ENCODE measurements around the gene GET4.
"Not testable (repeated sequence)": the region's sequence is repeated elsewhere in the genome, so short reads cannot be mapped to it uniquely, and the experiment has no call there.

The GET4 gene

GRCh38 chr7:840001-840600 is 36.3 kb upstream of the GET4 start:
- H3K4me1 Mint-ChIP-seq (ENCODE audit: low read depth): peaks cover 10% of the 10 kb centered on the region
- no peaks in the 10 kb centered on the region for H3K9me3 Mint-ChIP-seq (ENCODE audit: low read depth)
- H3K27me3 Mint-ChIP-seq: no peaks in the 10 kb centered on the region
- no peak overlapping the region for H3K27ac Mint-ChIP-seq
- H3K36me3 Mint-ChIP-seq: peaks cover 5% of the 10 kb centered on the region
- H3K4me3 Mint-ChIP-seq: no peak overlapping the region

- Mint-ChIP-seq H3K36me3 (peaks cover 8% of the 10 kb centered on the region), H3K4me1 (ENCODE audit: low read depth) (peaks cover 5% of the 10 kb centered on the region), H3K9me3 (ENCODE audit: low read depth) (no peaks in the 10 kb centered on the region), H3K27ac (no peak overlapping the region), H3K4me3 (no peak overlapping the region), H3K27me3 (no peaks in the 10 kb centered on the region)
Observed at GRCh38 chr7:841943-842342, 34.4 kb upstream of the GET4 start.

GRCh38 chr7:842431-843031 is 33.8 kb upstream of the GET4 start:
- H3K36me3 Mint-ChIP-seq: peaks cover 8% of the 10 kb centered on the region
- H3K4me1 Mint-ChIP-seq (ENCODE audit: low read depth): peaks cover 1% of the 10 kb centered on the region
- H3K27me3 Mint-ChIP-seq: no peaks in the 10 kb centered on the region
- no peak overlapping the region for H3K4me3 Mint-ChIP-seq
- no peak overlapping the region for H3K27ac Mint-ChIP-seq
- H3K9me3 Mint-ChIP-seq (ENCODE audit: low read depth): no peaks in the 10 kb centered on the region

GRCh38 chr7:843230-843629 is 33.1 kb upstream of the GET4 start:
- H3K27me3 Mint-ChIP-seq: no peaks in the 10 kb centered on the region
- no peak overlapping the region for H3K4me3 Mint-ChIP-seq
- no peaks in the 10 kb centered on the region for H3K4me1 Mint-ChIP-seq (ENCODE audit: low read depth)
- no peak overlapping the region for H3K27ac Mint-ChIP-seq
- H3K36me3 Mint-ChIP-seq: peaks cover 9% of the 10 kb centered on the region
- no peaks in the 10 kb centered on the region for H3K9me3 Mint-ChIP-seq (ENCODE audit: low read depth)

- Mint-ChIP-seq H3K9me3 (ENCODE audit: low read depth) (no peaks in the 10 kb centered on the region), H3K27ac (no peak overlapping the region), H3K4me3 (no peak overlapping the region), H3K27me3 (no peaks in the 10 kb centered on the region), H3K4me1 (ENCODE audit: low read depth) (no peaks in the 10 kb centered on the region), H3K36me3 (peaks cover 9% of the 10 kb centered on the region)
Observed at GRCh38 chr7:844043-844442, 32.3 kb upstream of the GET4 start.

GRCh38 chr7:844514-844913 is 31.8 kb upstream of the GET4 start:
- no peaks in the 10 kb centered on the region for H3K9me3 Mint-ChIP-seq (ENCODE audit: low read depth)
- H3K36me3 Mint-ChIP-seq: peaks cover 8% of the 10 kb centered on the region
- H3K4me3 Mint-ChIP-seq: no peak overlapping the region
- H3K27ac Mint-ChIP-seq: no peak overlapping the region
- H3K27me3 Mint-ChIP-seq: no peaks in the 10 kb centered on the region
- H3K4me1 Mint-ChIP-seq (ENCODE audit: low read depth): no peaks in the 10 kb centered on the region

GRCh38 chr7:845091-845490 is 31.3 kb upstream of the GET4 start:
- H3K36me3 Mint-ChIP-seq: peaks cover 5% of the 10 kb centered on the region

GRCh38 chr7:845731-846130 is 30.6 kb upstream of the GET4 start:
- no peak overlapping the region for H3K27ac Mint-ChIP-seq
- peaks cover 5% of the 10 kb centered on the region for H3K36me3 Mint-ChIP-seq

More at GRCh38 chr7:845091-845490, 31.3 kb upstream of the GET4 start:
- no peaks in the 10 kb centered on the region for H3K27me3 Mint-ChIP-seq
- H3K9me3 Mint-ChIP-seq (ENCODE audit: low read depth): no peaks in the 10 kb centered on the region
- H3K27ac Mint-ChIP-seq: no peak overlapping the region
- no peaks in the 10 kb centered on the region for H3K4me1 Mint-ChIP-seq (ENCODE audit: low read depth)
- H3K4me3 Mint-ChIP-seq: no peak overlapping the region

GRCh38 chr7:846958-847650 is 29.2 kb upstream of the GET4 start:
- H3K4me1 Mint-ChIP-seq (ENCODE audit: low read depth); H3K27me3 Mint-ChIP-seq; H3K27ac Mint-ChIP-seq; H3K36me3 Mint-ChIP-seq; H3K9me3 Mint-ChIP-seq (ENCODE audit: low read depth); H3K4me3 Mint-ChIP-seq: not testable (repeated sequence)

More at GRCh38 chr7:845731-846130, 30.6 kb upstream of the GET4 start:
- H3K4me1 Mint-ChIP-seq (ENCODE audit: low read depth): no peaks in the 10 kb centered on the region
- no peaks in the 10 kb centered on the region for H3K27me3 Mint-ChIP-seq
- no peaks in the 10 kb centered on the region for H3K9me3 Mint-ChIP-seq (ENCODE audit: low read depth)
- no peak overlapping the region for H3K4me3 Mint-ChIP-seq

- not testable (repeated sequence) for H3K27ac Mint-ChIP-seq; H3K9me3 Mint-ChIP-seq (ENCODE audit: low read depth); H3K4me3 Mint-ChIP-seq; H3K27me3 Mint-ChIP-seq; H3K4me1 Mint-ChIP-seq (ENCODE audit: low read depth); H3K36me3 Mint-ChIP-seq
Observed at GRCh38 chr7:847728-848127, 28.6 kb upstream of the GET4 start.

- Mint-ChIP-seq H3K4me3 (no peak overlapping the region), H3K4me1 (ENCODE audit: low read depth) (no peaks in the 10 kb centered on the region), H3K27me3 (no peaks in the 10 kb centered on the region), H3K27ac (no peak overlapping the region), H3K9me3 (ENCODE audit: low read depth) (no peaks in the 10 kb centered on the region), H3K36me3 (peaks cover 7% of the 10 kb centered on the region)
Observed at GRCh38 chr7:849145-849544, 27.2 kb upstream of the GET4 start.

GRCh38 chr7:849781-850180 is 26.6 kb upstream of the GET4 start:
- Mint-ChIP-seq H3K36me3 (peaks cover 7% of the 10 kb centered on the region), H3K9me3 (ENCODE audit: low read depth) (no peaks in the 10 kb centered on the region), H3K4me3 (no peak overlapping the region), H3K27ac (no peak overlapping the region), H3K4me1 (ENCODE audit: low read depth) (no peaks in the 10 kb centered on the region), H3K27me3 (no peaks in the 10 kb centered on the region)

- no peak overlapping the region for H3K4me3 Mint-ChIP-seq
- H3K4me1 Mint-ChIP-seq (ENCODE audit: low read depth): no peaks in the 10 kb centered on the region
- H3K9me3 Mint-ChIP-seq (ENCODE audit: low read depth): no peaks in the 10 kb centered on the region
- no peak overlapping the region for H3K27ac Mint-ChIP-seq
- H3K36me3 Mint-ChIP-seq: peaks cover 5% of the 10 kb centered on the region
- no peaks in the 10 kb centered on the region for H3K27me3 Mint-ChIP-seq
Observed at GRCh38 chr7:851204-851603, 25.1 kb upstream of the GET4 start.

- Mint-ChIP-seq H3K9me3 (ENCODE audit: low read depth) (no peaks in the 10 kb centered on the region), H3K36me3 (peaks cover 2% of the 10 kb centered on the region), H3K27ac (no peak overlapping the region), H3K4me3 (no peak overlapping the region), H3K27me3 (no peaks in the 10 kb centered on the region), H3K4me1 (ENCODE audit: low read depth) (no peaks in the 10 kb centered on the region)
Observed at GRCh38 chr7:853366-854117, 22.8 kb upstream of the GET4 start.

GRCh38 chr7:854118-854775 is 22.1 kb upstream of the GET4 start:
- no peak overlapping the region for H3K4me3 Mint-ChIP-seq
- H3K27ac Mint-ChIP-seq: no peak overlapping the region

More at GRCh38 chr7:854118-854775, 22.1 kb upstream of the GET4 start:
- peaks cover 2% of the 10 kb centered on the region for H3K36me3 Mint-ChIP-seq
- H3K27me3 Mint-ChIP-seq: no peaks in the 10 kb centered on the region
- no peaks in the 10 kb centered on the region for H3K4me1 Mint-ChIP-seq (ENCODE audit: low read depth)
- H3K9me3 Mint-ChIP-seq (ENCODE audit: low read depth): no peaks in the 10 kb centered on the region
